Mesendoderm (in vitro differentiated cells): ENCODE measurements around the gene CT45A10.
"Not testable (repeated sequence)": the region's sequence is repeated elsewhere in the genome, so short reads cannot be mapped to it uniquely, and the experiment has no call there.

Experiments used
- DNase-seq: peaks from one replicate; pipeline ENCODE4 v3.0.0; 2013
- H2AK5ac ChIP-seq: 2 replicates; pipeline ENCODE4 v1.6.1; 2013; ENCODE audit warnings: low read length, inconsistent platforms
- H2BK120ac ChIP-seq: 2 replicates; pipeline ENCODE4 v1.6.1; 2013; ENCODE audit warnings: low read depth, mild to moderate bottlenecking, low read length, moderate library complexity, mixed read lengths
- H2BK15ac ChIP-seq: replicated peaks from 2 replicates; pipeline ENCODE4 v1.6.1; 2013; ENCODE audit warnings: low read depth, mild to moderate bottlenecking, moderate library complexity
- H2BK5ac ChIP-seq: 2 replicates; pipeline ENCODE4 v1.6.1; 2013; ENCODE audit warnings: low read length, inconsistent platforms
- H3K18ac ChIP-seq: 2 replicates; pipeline ENCODE4 v1.6.1; 2013; ENCODE audit warnings: mild to moderate bottlenecking, low read length, mixed read lengths
- H3K23ac ChIP-seq: one replicate; pipeline ENCODE4 v1.6.1; 2013; ENCODE audit warnings: low read length
- H3K27ac ChIP-seq: 2 replicates; pipeline ENCODE4 v1.5.1; 2013; ENCODE audit warnings: low read depth, mild to moderate bottlenecking, inconsistent platforms, low read length, moderate library complexity
- H3K27me3 ChIP-seq: 2 replicates; pipeline ENCODE4 v1.6.1; 2013; ENCODE audit warnings: low read length, control low read depth, mild to moderate bottlenecking, inconsistent platforms; ENCODE audit not compliant: insufficient read depth, poor library complexity
- H3K36me3 ChIP-seq: 2 replicates; pipeline ENCODE4 v1.6.1; 2013; ENCODE audit warnings: low read length, inconsistent platforms; ENCODE audit not compliant: control insufficient read depth, insufficient read depth
- H3K4ac ChIP-seq: one replicate; pipeline ENCODE4 v1.6.1; 2013; ENCODE audit warnings: low read depth, mild to moderate bottlenecking, low read length, moderate library complexity
- H3K4me1 ChIP-seq: 2 replicates; pipeline ENCODE4 v1.6.1; 2013; ENCODE audit warnings: low read depth, low read length, inconsistent platforms; ENCODE audit not compliant: control insufficient read depth
- H3K4me2 ChIP-seq: 2 replicates; pipeline ENCODE4 v1.6.1; 2013; ENCODE audit warnings: low read length
- H3K4me3 ChIP-seq: 2 replicates; pipeline ENCODE4 v1.5.1; 2013; ENCODE audit warnings: mild to moderate bottlenecking, low read length
- H3K56ac ChIP-seq: one replicate; pipeline ENCODE4 v1.6.1; 2013; ENCODE audit warnings: low read length
- H3K79me1 ChIP-seq: 2 replicates; pipeline ENCODE4 v1.6.1; 2013; ENCODE audit warnings: low read length, inconsistent platforms
- H3K79me2 ChIP-seq: 2 replicates; pipeline ENCODE4 v1.6.1; 2013; ENCODE audit warnings: mild to moderate bottlenecking, low read length; ENCODE audit not compliant: control insufficient read depth, insufficient read depth
- H3K9ac ChIP-seq: 2 replicates; pipeline ENCODE4 v1.6.1; 2013; ENCODE audit warnings: low read length, inconsistent platforms
- H4K5ac ChIP-seq: one replicate; pipeline ENCODE4 v1.6.1; 2013; ENCODE audit warnings: low read length
- H4K8ac ChIP-seq: one replicate; pipeline ENCODE4 v1.6.1; 2013; ENCODE audit warnings: low read depth, mild to moderate bottlenecking, control low read depth, low read length, moderate library complexity
- WGBS: extraction: QIAGEN DNeasy Blood & Tissue Kit; methylation state at CpG from one replicate; pipeline ENCODE4 v1.1.7; 2013; ENCODE audit warnings: low lambda C conversion rate, missing lambda C conversion rate; ENCODE audit not compliant: insufficient coverage; ENCODE audit errors: extremely low coverage; 5-methylcytosine and 5-hydroxymethylcytosine counted together

Gene CT45A10

GRCh38 chrX:135882741-135883140 lies 10.5 kb downstream of the CT45A10 start:
- not testable (repeated sequence) for H3K18ac ChIP-seq
- WGBS, result no CpG with 5 or more reads among the region's 5 CpGs

GRCh38 chrX:135871712-135872111 lies 21.5 kb downstream of the CT45A10 start, which contains the start of gene CT45A9:
Gene CT45A9, minus strand, starts transcription at chrX:135871812. Its CDS starts 3,751 bp downstream, at chrX:135868061.
- H3K4ac ChIP-seq, H3K4me1 ChIP-seq, H4K8ac ChIP-seq, H3K56ac ChIP-seq, H3K79me1 ChIP-seq, H3K23ac ChIP-seq, H2BK15ac ChIP-seq, H3K79me2 ChIP-seq, H3K4me2 ChIP-seq, H2BK5ac ChIP-seq, H3K9ac ChIP-seq, H2BK120ac ChIP-seq, H3K4me3 ChIP-seq, H3K18ac ChIP-seq, H4K5ac ChIP-seq, H3K27ac ChIP-seq, H3K27me3 ChIP-seq, H3K36me3 ChIP-seq, DNase-seq, H2AK5ac ChIP-seq: not testable (repeated sequence)
- no CpG with 5 or more reads among the region's 17 CpGs for WGBS

More at GRCh38 chrX:135882741-135883140, 10.5 kb downstream of the CT45A10 start:
- not testable (repeated sequence) for H4K5ac ChIP-seq, H3K4ac ChIP-seq, H3K23ac ChIP-seq, H3K4me3 ChIP-seq, H3K79me1 ChIP-seq, H3K9ac ChIP-seq, H3K27ac ChIP-seq, H3K4me1 ChIP-seq, H3K36me3 ChIP-seq, H2AK5ac ChIP-seq, H2BK120ac ChIP-seq, H3K27me3 ChIP-seq, H4K8ac ChIP-seq, H3K4me2 ChIP-seq, H3K56ac ChIP-seq, H3K79me2 ChIP-seq, H2BK5ac ChIP-seq, H2BK15ac ChIP-seq, DNase-seq

- H3K9ac ChIP-seq, H2BK5ac ChIP-seq, H3K79me1 ChIP-seq, H3K56ac ChIP-seq, H4K8ac ChIP-seq, H3K4me1 ChIP-seq, H2BK15ac ChIP-seq, H2BK120ac ChIP-seq, H3K27me3 ChIP-seq, H2AK5ac ChIP-seq, H3K4me3 ChIP-seq, DNase-seq, H3K36me3 ChIP-seq, H3K79me2 ChIP-seq, H3K4me2 ChIP-seq, H4K5ac ChIP-seq, H3K18ac ChIP-seq, H3K27ac ChIP-seq, H3K23ac ChIP-seq, H3K4ac ChIP-seq: not testable (repeated sequence)
- WGBS, result no CpG with 5 or more reads among the region's 17 CpGs
These were observed 38.8 kb downstream of the CT45A10 start, which contains the start of gene CT45A8 for GRCh38 chrX:135854438-135854837. Gene CT45A8, minus strand, starts transcription at chrX:135854538. Its CDS starts 3,755 bp downstream, at chrX:135850783.

GRCh38 chrX:135837180-135837579 lies 56.1 kb downstream of the CT45A10 start, which contains the start of gene CT45A7:
Gene CT45A7, minus strand, starts transcription at chrX:135837280. Its CDS starts 3,747 bp downstream, at chrX:135833533.
- not testable (repeated sequence) for H3K18ac ChIP-seq, H3K27me3 ChIP-seq, H3K4me2 ChIP-seq, DNase-seq, H3K79me1 ChIP-seq, H3K27ac ChIP-seq, H4K5ac ChIP-seq, H2BK15ac ChIP-seq, H4K8ac ChIP-seq, H3K23ac ChIP-seq, H2BK120ac ChIP-seq, H2BK5ac ChIP-seq, H3K4me3 ChIP-seq, H3K4ac ChIP-seq, H3K9ac ChIP-seq, H3K36me3 ChIP-seq, H2AK5ac ChIP-seq, H3K4me1 ChIP-seq, H3K56ac ChIP-seq, H3K79me2 ChIP-seq
- no CpG with 5 or more reads among the region's 17 CpGs for WGBS
